Gastrocnemius medialis (tissue), 4 donors: ENCODE measurements around the gene REN. TPM values are rescaled to one million over a fixed set of nuclear protein-coding genes. Genes with fewer than 3 reads are reported as not detected.

Source experiments
- ATAC-seq, 2 donors: fragments of 150-250 bp; one replicate each; pipeline ENCODE4 v1.9.1; 2016
- DNase-seq, 2 donors: peaks; one replicate each; pipeline ENCODE4 v3.0.0-alpha.2; 2019
- H3K27ac ChIP-seq, 4 donors: fragments of 200-600 bp; sonication (generic); 1 replicate in 1 of 4; 2 replicates in 3 of 4; pipeline ENCODE4 v1.5.1; 2016 to 2018; ENCODE audit warnings: mild to moderate bottlenecking in 2 of 4, moderate library complexity in 1 of 4
- H3K27me3 ChIP-seq, 3 donors: fragments of 200-600 bp; sonication (generic) in 2 of 3; 1 replicate in 1 of 3; 2 replicates in 2 of 3; pipeline versions ENCODE4 v1.5.1 to v1.6.0; 2016 to 2019; ENCODE audit warnings: mild to moderate bottlenecking in 1 of 3, moderate library complexity in 1 of 3
- H3K36me3 ChIP-seq, 2 donors: fragments of 200-600 bp; sonication (generic) in 1 of 2; one replicate each; pipeline ENCODE4 v1.5.1; 2017 to 2018
- H3K4me1 ChIP-seq, 2 donors: fragments of 200-600 bp; sonication (generic) in 1 of 2; one replicate each; pipeline ENCODE4 v1.5.1; 2016 to 2017; ENCODE audit warnings: mild to moderate bottlenecking in 2 of 2
- H3K4me3 ChIP-seq, 4 donors: fragments of 200-600 bp; sonication (generic) in 3 of 4; 1 replicate in 1 of 4; 2 replicates in 3 of 4; pipeline ENCODE4 v1.5.1; 2016 to 2019; ENCODE audit warnings: mild to moderate bottlenecking in 2 of 4
- H3K9me3 ChIP-seq, 3 donors: fragments of 200-600 bp; sonication (generic) in 2 of 3; 1 replicate in 1 of 3; 2 replicates in 2 of 3; pipeline ENCODE4 v1.5.1; 2016 to 2019
- CTCF ChIP-seq, 5 experiments: fragments of 450-650 bp in 3 of 5; fragments of 200-600 bp in 2 of 5; sonication (generic) in 2 of 5; IDR thresholded peaks in 4 of 5; conservative IDR thresholded peaks in 1 of 5; 1 replicate in 4 of 5; 2 replicates in 1 of 5; pipeline ENCODE4 v1.5.1; 2016 to 2019; ENCODE audit warnings: antibody characterized with exemption in 5 of 5, mild to moderate bottlenecking in 3 of 5, moderate library complexity in 3 of 5
- POLR2A ChIP-seq, 2 donors: fragments of 450-650 bp; IDR thresholded peaks; one replicate each; pipeline ENCODE4 v1.6.1; 2017; ENCODE audit warnings: antibody characterized with exemption in 2 of 2, mild to moderate bottlenecking in 2 of 2, moderate library complexity in 2 of 2
- in situ Hi-C, 4 donors: fragments of 200-750 bp; cut with MboI; loops; one replicate each; pipeline versions ENCODE4 v1.15.0 to v1.8.0; 2017; ENCODE audit warnings: low sequenced_read_pairs in 4 of 4
- intact Hi-C: fragments of 100-400 bp; cut with DNase I; formaldehyde crosslinking; loops from one replicate; pipeline ENCODE4 v1.15.1; 2023; ENCODE audit warnings: low total_unique reads
- total RNA-seq, 4 donors: library from RNA; depleted of rRNA; stranded (reverse); fragments of >200 nt; gene quantifications; one replicate each; pipeline versions ENCODE4 v1.1.0 to v1.2.3, GENCODE V29; 2016

The REN gene
- total RNA-seq, 4 donors from 2014 or later: 0.22 TPM; not detected in 3

- Histone ChIP-seq H3K4me1 (no peaks in the 10 kb centered on the region), H3K36me3 (no peaks in the 10 kb centered on the region), H3K27me3 (peaks cover 0 to 3% (median 3%) of the 10 kb centered on the region in 3 donors), H3K9me3 (no peaks in the 10 kb centered on the region), H3K4me3 (no peak overlapping the region), H3K27ac (no peak overlapping the region)
- DNase-seq (no peak), ATAC-seq (no peak)
- in situ Hi-C loops (loop anchor here in 1 of 4 donors (25.0 kb wide), 1 partner anchor 337 kb away; the partner anchor contains the start of gene MDM4), intact Hi-C loops (loop anchor here (5.0 kb wide), 1 partner anchor 612 kb away; no protein-coding TSS in a partner anchor)
- TF ChIP-seq CTCF (IDR thresholded peaks at IDR 0.05 in 4 of 5, conservative IDR thresholded peaks at IDR 0.05 in 1 of 5) (no peak), POLR2A (IDR thresholded peaks at IDR 0.05) (no peak)
Observed at GRCh38 chr1:204174958-204175357, 8.8 kb upstream of the REN start.

GRCh38 chr1:204172404-204173029, 6.4 kb upstream of the REN start:
- no peak for TF ChIP-seq CTCF (IDR thresholded peaks at IDR 0.05 in 4 of 5, conservative IDR thresholded peaks at IDR 0.05 in 1 of 5)
- TF ChIP-seq POLR2A (IDR thresholded peaks at IDR 0.05): no peak

GRCh38 chr1:204171751-204172178, 5.6 kb upstream of the REN start:
- H3K4me1 ChIP-seq: no peaks in the 10 kb centered on the region
- H3K9me3 ChIP-seq: no peaks in the 10 kb centered on the region
- in situ Hi-C loops: loop anchor here in 1 of 4 donors (25.0 kb wide), 1 partner anchor 341 kb away; the partner anchor contains the start of gene MDM4
- ATAC-seq: no peak
- no peak overlapping the region for H3K27ac ChIP-seq
- no peak for DNase-seq
- TF ChIP-seq CTCF (IDR thresholded peaks at IDR 0.05 in 4 of 5, conservative IDR thresholded peaks at IDR 0.05 in 1 of 5): no peak
- TF ChIP-seq POLR2A (IDR thresholded peaks at IDR 0.05): no peak
- peaks cover 0 to 4% (median 3%) of the 10 kb centered on the region in 3 donors for H3K27me3 ChIP-seq
- no peak overlapping the region for H3K4me3 ChIP-seq
- no peaks in the 10 kb centered on the region for H3K36me3 ChIP-seq
- intact Hi-C loops: loop anchor here (5.0 kb wide), 1 partner anchor 616 kb away; no protein-coding TSS in a partner anchor

More at GRCh38 chr1:204172404-204173029, 6.4 kb upstream of the REN start:
- in situ Hi-C loops: loop anchor here in 1 of 4 donors (25.0 kb wide), 1 partner anchor 340 kb away; the partner anchor contains the start of gene MDM4
- Histone ChIP-seq H3K4me3 (no peak overlapping the region), H3K4me1 (no peaks in the 10 kb centered on the region), H3K36me3 (no peaks in the 10 kb centered on the region), H3K27ac (no peak overlapping the region), H3K9me3 (no peaks in the 10 kb centered on the region), H3K27me3 (peaks cover 0 to 3% (median 3%) of the 10 kb centered on the region in 3 donors)
- DNase-seq (no peak), ATAC-seq (no peak)
- intact Hi-C loops: loop anchor here (5.0 kb wide), 1 partner anchor 615 kb away; no protein-coding TSS in a partner anchor

GRCh38 chr1:204170494-204171155, 4.5 kb upstream of the REN start:
- no peaks in the 10 kb centered on the region for H3K36me3 ChIP-seq
- H3K4me3 ChIP-seq: no peak overlapping the region
- in situ Hi-C loops: loop anchor here in 1 of 4 donors (25.0 kb wide), 1 partner anchor 342 kb away; the partner anchor contains the start of gene MDM4
- H3K4me1 ChIP-seq: no peaks in the 10 kb centered on the region
- TF ChIP-seq POLR2A (IDR thresholded peaks at IDR 0.05) (no peak), CTCF (IDR thresholded peaks at IDR 0.05 in 4 of 5, conservative IDR thresholded peaks at IDR 0.05 in 1 of 5) (no peak)
- intact Hi-C loops: loop anchor here (5.0 kb wide), 1 partner anchor 617 kb away; no protein-coding TSS in a partner anchor
- no peak for ATAC-seq
- DNase-seq: no peak
- no peak overlapping the region for H3K27ac ChIP-seq
- peaks cover 0 to 6% (median 3%) of the 10 kb centered on the region in 3 donors for H3K27me3 ChIP-seq
- H3K9me3 ChIP-seq: no peaks in the 10 kb centered on the region
